Measurements from ENCODE around the gene PDE4C.

- TF ChIP-seq CTCF (IDR thresholded peaks at IDR 0.05) (no peak), POLR2AphosphoS5 (IDR thresholded peaks at IDR 0.05) (no peak), POLR2A (IDR thresholded peaks at IDR 0.05) (no peak)
Measured at GRCh38 chr19:18219911-18220631, 6.2 kb downstream of the PDE4C start.

Data from prostate gland (tissue), 2 donors.